Measurements from ENCODE around the gene BEST2. TPM values are rescaled to one million over a fixed set of nuclear protein-coding genes. Genes with fewer than 3 reads are reported as not detected.
"Not testable (repeated sequence)": the region's sequence is repeated elsewhere in the genome, so short reads cannot be mapped to it uniquely, and the experiment has no call there.

The BEST2 gene
- total RNA-seq, 2 donors from 2014 or later = 12.1 to 22.6 TPM

DNA sequence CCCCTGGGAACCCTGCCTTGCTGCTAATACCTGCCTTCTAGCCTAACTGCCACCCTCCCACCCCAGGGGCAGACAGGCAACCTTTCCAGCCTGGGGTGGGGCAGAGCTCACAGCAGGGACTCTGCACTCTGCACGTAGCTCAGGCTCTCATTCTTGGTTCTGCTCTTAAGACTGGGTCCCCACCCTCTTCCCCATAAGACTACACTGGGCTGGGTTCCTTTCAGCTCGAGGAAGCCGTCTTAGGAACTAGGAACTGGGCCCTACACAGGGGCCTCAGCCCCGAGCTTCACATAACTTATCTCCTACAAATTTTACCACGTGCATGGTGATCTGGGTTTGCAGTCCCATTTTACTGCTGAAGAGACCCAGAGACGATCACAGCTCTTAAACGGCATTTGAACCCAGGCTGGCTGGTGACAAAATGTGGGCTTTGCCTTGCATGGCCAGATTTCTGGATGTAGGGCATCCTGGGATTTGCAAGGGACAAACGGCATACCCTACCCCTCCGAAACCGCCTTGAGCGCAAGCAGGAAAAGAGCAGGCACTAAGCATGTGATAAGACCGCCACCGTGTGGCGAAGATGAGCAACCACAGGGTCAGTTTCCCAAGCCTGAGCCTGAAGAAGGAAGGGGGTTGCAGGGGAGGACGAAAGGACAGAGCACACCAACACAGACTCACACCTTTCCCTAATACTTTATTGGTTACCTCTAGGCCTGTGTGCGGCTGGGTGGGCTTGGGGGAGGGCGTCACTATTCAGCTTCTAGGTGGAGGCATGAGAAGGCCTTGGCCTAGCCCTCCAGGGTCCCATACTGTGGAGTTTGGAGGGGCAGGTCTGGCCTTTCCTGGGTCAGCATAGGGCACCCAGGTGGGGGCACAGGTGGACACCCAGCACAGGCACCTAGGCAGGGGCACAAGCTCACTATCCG lies 44.8 kb downstream of the BEST2 start:
- intact Hi-C loops (cut with DNase I) = loop anchor here (2.0 to 5.0 kb wide), 2 partner anchors 20 to 34 kb away; no protein-coding TSS in a partner anchor

DNA sequence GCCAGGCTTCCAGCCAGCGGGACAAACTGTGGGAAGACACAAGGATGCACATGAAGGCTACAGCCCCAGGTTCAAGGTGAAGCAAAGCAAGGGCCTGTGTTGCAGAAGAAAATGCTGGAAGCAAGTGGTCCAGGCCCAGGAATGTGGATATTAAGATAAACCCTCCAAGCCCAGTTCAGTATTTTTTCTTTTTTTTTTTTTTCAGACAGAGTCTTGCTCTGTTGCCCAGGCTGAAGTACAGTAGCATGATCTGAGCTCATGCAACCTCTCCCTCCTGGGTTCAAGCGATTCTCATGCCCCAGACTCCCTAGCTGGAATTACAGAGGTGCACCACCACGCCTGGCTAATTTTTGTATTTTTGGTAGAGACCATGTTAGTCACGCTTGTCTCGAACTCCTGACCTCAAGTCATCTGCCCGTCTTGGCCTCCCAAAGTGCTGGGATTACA lies 45.6 kb downstream of the BEST2 start:
- intact Hi-C loops (cut with DNase I) = loop anchor here (2.0 to 5.0 kb wide), 2 partner anchors 20 to 35 kb away; no protein-coding TSS in a partner anchor
- H3K36me3 ChIP-seq = no peaks in the 10 kb centered on the region
- TF ChIP-seq, protein P1, sequence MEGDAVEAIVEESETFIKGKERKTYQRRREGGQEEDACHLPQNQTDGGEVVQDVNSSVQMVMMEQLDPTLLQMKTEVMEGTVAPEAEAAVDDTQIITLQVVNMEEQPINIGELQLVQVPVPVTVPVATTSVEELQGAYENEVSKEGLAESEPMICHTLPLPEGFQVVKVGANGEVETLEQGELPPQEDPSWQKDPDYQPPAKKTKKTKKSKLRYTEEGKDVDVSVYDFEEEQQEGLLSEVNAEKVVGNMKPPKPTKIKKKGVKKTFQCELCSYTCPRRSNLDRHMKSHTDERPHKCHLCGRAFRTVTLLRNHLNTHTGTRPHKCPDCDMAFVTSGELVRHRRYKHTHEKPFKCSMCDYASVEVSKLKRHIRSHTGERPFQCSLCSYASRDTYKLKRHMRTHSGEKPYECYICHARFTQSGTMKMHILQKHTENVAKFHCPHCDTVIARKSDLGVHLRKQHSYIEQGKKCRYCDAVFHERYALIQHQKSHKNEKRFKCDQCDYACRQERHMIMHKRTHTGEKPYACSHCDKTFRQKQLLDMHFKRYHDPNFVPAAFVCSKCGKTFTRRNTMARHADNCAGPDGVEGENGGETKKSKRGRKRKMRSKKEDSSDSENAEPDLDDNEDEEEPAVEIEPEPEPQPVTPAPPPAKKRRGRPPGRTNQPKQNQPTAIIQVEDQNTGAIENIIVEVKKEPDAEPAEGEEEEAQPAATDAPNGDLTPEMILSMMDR (IDR thresholded peaks at IDR 0.05) = no peak
- DNase-seq = no peak
- H3K27me3 ChIP-seq = no peaks in the 10 kb centered on the region
- no peak overlapping the region for H3K4me3 ChIP-seq
- H3K4me1 ChIP-seq = peaks cover 14% of the 10 kb centered on the region
- no peak overlapping the region for H3K9ac ChIP-seq (ENCODE audit: low read depth in 2 of 2, low read length in 2 of 2)
- H3K27ac ChIP-seq = no peak overlapping the region
- H3K9me3 ChIP-seq = no peaks in the 10 kb centered on the region

More for the DNA sequence above, 44.8 kb downstream of the BEST2 start:
- DNase-seq = peak; percentile 83
- Histone ChIP-seq H3K4me1 (peaks cover 14% of the 10 kb centered on the region), H3K4me3 (no peak overlapping the region), H3K27ac (peak overlapping the region; percentile 87), H3K9me3 (no peaks in the 10 kb centered on the region), H3K9ac (ENCODE audit: low read depth in 2 of 2, low read length in 2 of 2) (peak overlapping the region; percentile 45 to 84), H3K36me3 (no peaks in the 10 kb centered on the region), H3K27me3 (no peaks in the 10 kb centered on the region)
- TF ChIP-seq, protein P1 (IDR thresholded peaks at IDR 0.05) = peak; percentile 89

DNA sequence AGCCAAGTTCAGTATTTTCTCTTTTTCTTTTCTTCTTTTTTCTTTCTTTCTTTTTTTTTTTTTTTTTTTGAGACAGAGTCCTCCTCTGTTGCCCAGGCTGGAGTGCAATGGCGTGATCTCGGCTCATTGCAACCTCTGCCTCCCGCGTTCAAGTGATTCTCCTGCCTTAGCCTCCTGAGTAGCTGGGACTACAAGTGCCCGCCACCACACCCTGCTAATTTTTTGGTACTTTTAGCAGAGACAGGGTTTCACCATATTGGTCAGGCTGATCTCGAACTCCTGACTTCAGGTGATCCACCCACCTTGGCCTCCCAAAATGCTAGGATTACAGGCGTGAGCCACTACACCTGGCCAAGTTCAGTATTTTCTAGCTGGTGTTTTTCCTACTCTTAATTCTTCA lies 46.0 kb downstream of the BEST2 start:
- not testable (repeated sequence) for H3K27me3 ChIP-seq; H3K27ac ChIP-seq; H3K9ac ChIP-seq (ENCODE audit: low read depth in 2 of 2, low read length in 2 of 2); H3K4me3 ChIP-seq; H3K36me3 ChIP-seq; H3K9me3 ChIP-seq; DNase-seq
- H3K4me1 ChIP-seq = peaks cover 14% of the 10 kb centered on the region
- intact Hi-C loops (cut with DNase I) = loop anchor here (2.0 to 5.0 kb wide), 2 partner anchors 21 to 35 kb away; no protein-coding TSS in a partner anchor

DNA sequence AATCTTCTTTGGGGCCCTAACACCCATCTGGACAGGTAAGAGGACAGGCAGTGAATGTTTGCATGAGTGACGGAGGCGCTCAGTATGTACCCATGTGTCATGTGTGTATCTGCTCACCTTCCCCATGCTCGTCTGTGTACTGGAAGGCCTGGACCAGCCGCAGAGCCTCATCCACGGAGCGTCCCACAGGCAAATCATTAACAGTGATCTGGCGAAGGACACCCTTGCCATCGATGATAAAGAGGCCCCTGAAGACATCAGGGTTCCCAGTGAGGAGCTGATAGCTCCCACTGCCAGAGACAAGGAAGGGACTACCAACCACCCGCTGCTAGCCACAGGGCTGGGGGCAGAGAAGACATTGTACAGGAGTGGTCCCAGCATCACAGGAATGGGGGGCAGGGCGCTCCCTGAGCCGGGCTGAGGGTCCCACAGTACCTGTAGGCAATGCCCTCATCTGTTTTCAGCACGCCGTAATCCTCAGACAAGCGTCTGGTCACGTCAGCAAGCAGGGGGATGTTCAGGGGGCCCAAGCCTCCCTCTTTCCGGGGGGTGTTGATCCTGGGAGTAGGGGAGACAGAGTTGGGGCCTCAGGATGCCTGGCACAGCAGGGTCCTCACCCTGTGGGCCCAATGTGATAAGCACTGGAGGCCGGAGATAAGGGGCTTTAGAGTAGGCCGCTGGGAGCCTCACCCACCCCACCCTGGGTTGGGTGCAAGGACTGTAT lies 48.3 kb downstream of the BEST2 start:
- Histone ChIP-seq H3K9me3 (no peaks in the 10 kb centered on the region), H3K27ac (no peak overlapping the region), H3K36me3 (no peaks in the 10 kb centered on the region), H3K4me1 (peaks cover 8% of the 10 kb centered on the region), H3K9ac (ENCODE audit: low read depth in 2 of 2, low read length in 2 of 2) (peak overlapping the region; percentile 92 to 99), H3K4me3 (no peak overlapping the region), H3K27me3 (no peaks in the 10 kb centered on the region)
- TF ChIP-seq, protein P1 (IDR thresholded peaks at IDR 0.05) = no peak
- DNase-seq = no peak
- intact Hi-C loops (cut with DNase I) = loop anchor here (5.0 kb wide), 1 partner anchor 38 kb away; no protein-coding TSS in a partner anchor

DNA sequence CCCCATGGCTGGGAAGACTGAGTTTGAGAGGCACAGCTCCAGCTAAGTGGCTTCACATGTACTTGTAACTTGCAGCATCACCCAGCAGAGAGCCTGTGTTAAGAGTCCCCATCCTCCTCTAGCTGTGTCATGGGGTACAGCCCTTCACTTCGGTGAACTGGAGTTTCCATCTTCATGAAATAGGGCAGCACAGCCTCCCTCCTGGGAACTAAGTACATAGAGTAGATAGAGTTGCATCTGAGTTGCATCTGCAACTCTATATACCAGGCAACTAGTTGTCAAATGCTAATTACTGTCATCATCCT lies 48.8 kb downstream of the BEST2 start:
- intact Hi-C loops (cut with DNase I) = no loop called here
- peak overlapping the region; percentile 48 for H3K27ac ChIP-seq
- H3K9ac ChIP-seq (ENCODE audit: low read depth in 2 of 2, low read length in 2 of 2) = peak overlapping the region; percentile 92 to 99
- no peaks in the 10 kb centered on the region for H3K27me3 ChIP-seq
- peaks cover 8% of the 10 kb centered on the region for H3K4me1 ChIP-seq
- H3K36me3 ChIP-seq = no peaks in the 10 kb centered on the region
- peak overlapping the region; percentile 68 for H3K4me3 ChIP-seq
- no peaks in the 10 kb centered on the region for H3K9me3 ChIP-seq
- TF ChIP-seq, protein P1 (IDR thresholded peaks at IDR 0.05) = no peak
- no peak for DNase-seq

Measured in colonic mucosa (tissue), 4 donors.